Keratinocyte (primary cell): ENCODE data around the gene RNU1-1. TPM values are rescaled to one million over a fixed set of nuclear protein-coding genes. Genes with fewer than 3 reads are reported as not detected.
"Not testable (repeated sequence)": the region's sequence is repeated elsewhere in the genome, so short reads cannot be mapped to it uniquely, and the experiment has no call there.

Experiments
- DNase-seq: peaks from one replicate; pipeline ENCODE4 v3.0.0-alpha.2; 2011; ENCODE audit warnings: low read depth, missing footprints, low spot score
- FAIRE-seq: peaks from 2 replicates; lab custom pipeline; 2011; peaks lifted over from hg19 to GRCh38; lab: Jason Lieb, UNC
- H2AFZ ChIP-seq: 2 replicates; pipeline ENCODE4 v1.6.0; 2012; ENCODE audit warnings: low read length, control low read depth, inconsistent platforms; ENCODE audit not compliant: control insufficient read depth
- H3K27ac ChIP-seq: 2 replicates; pipeline ENCODE4 v1.5.1; 2011; ENCODE audit warnings: low read length; ENCODE audit not compliant: control insufficient read depth, insufficient read depth
- H3K27me3 ChIP-seq: 3 replicates; pipeline ENCODE4 v1.6.0; 2011; ENCODE audit warnings: low read length; ENCODE audit not compliant: control insufficient read depth, insufficient read depth; ENCODE audit errors: extremely low read depth
- H3K36me3 ChIP-seq, 2 experiments: 2 replicates in 1 of 2; 3 replicates in 1 of 2; pipeline ENCODE4 v1.5.1; 2011; ENCODE audit warnings: low read length in 2 of 2, mild to moderate bottlenecking in 1 of 2; ENCODE audit not compliant: control insufficient read depth in 2 of 2, insufficient read depth in 2 of 2; ENCODE audit errors: extremely low read depth in 1 of 2
- H3K4me1 ChIP-seq: 3 replicates; pipeline ENCODE4 v1.5.1; 2011; ENCODE audit warnings: low read length; ENCODE audit not compliant: control insufficient read depth, insufficient read depth; ENCODE audit errors: extremely low read depth
- H3K4me2 ChIP-seq: 3 replicates; pipeline ENCODE4 v1.6.0; 2011; ENCODE audit warnings: low read depth, low read length; ENCODE audit not compliant: control insufficient read depth, insufficient read depth; ENCODE audit errors: extremely low read depth
- H3K4me3 ChIP-seq, 3 experiments: fragments of 200-600 bp in 1 of 3; sonication (generic) in 1 of 3; 2 replicates in 2 of 3; 3 replicates in 1 of 3; pipeline ENCODE4 v1.5.1; 2011 to 2016; ENCODE audit warnings: low read length in 3 of 3, mild to moderate bottlenecking in 3 of 3, control low read depth in 2 of 3, inconsistent platforms in 1 of 3, low read depth in 1 of 3, mixed read lengths in 1 of 3, mixed run types in 1 of 3, moderate library complexity in 1 of 3; ENCODE audit not compliant: control insufficient read depth in 2 of 3, insufficient read depth in 2 of 3; ENCODE audit errors: extremely low read depth in 1 of 3
- H3K79me2 ChIP-seq: 2 replicates; pipeline ENCODE4 v1.6.0; 2012; ENCODE audit warnings: low read length; ENCODE audit not compliant: control insufficient read depth, insufficient read depth
- H3K9ac ChIP-seq: 3 replicates; pipeline ENCODE4 v1.6.0; 2011; ENCODE audit warnings: low read length; ENCODE audit not compliant: control insufficient read depth, insufficient read depth; ENCODE audit errors: extremely low read depth
- H3K9me1 ChIP-seq: 3 replicates; pipeline ENCODE4 v1.6.0; 2011; ENCODE audit warnings: low read length; ENCODE audit not compliant: control insufficient read depth, insufficient read depth; ENCODE audit errors: extremely low read depth
- H3K9me3 ChIP-seq: 2 replicates; pipeline ENCODE4 v1.5.1; 2012; ENCODE audit warnings: low read depth, low read length; ENCODE audit not compliant: control insufficient read depth
- H4K20me1 ChIP-seq: 3 replicates; pipeline ENCODE4 v1.6.0; 2011; ENCODE audit warnings: low read length; ENCODE audit not compliant: control insufficient read depth, insufficient read depth; ENCODE audit errors: extremely low read depth
- EZH2 ChIP-seq: IDR thresholded peaks from one replicate; pipeline ENCODE4 v1.6.1; 2012; ENCODE audit warnings: inconsistent platforms, mild to moderate bottlenecking, low read length, moderate library complexity
- dilution Hi-C: fragments of 300-500 bp; cut with MboI; formaldehyde crosslinking; loops from one replicate; pipeline ENCODE4 v1.7.0; 2020; ENCODE audit warnings: low sequenced_read_pairs; ENCODE audit not compliant: extremely low pct_ligation_motif_present
- polyA plus RNA-seq, 5 experiments: library from polyadenylated mRNA; depleted of rRNA in 3 of 5; stranded (reverse) in 3 of 5; stranded (forward) in 1 of 5; unstranded in 1 of 5; fragments of >200 nt; gene quantifications; 1 replicate in 1 of 5; 2 replicates in 3 of 5; 3 replicates in 1 of 5; pipeline versions ENCODE4 v1.2.1 to v1.2.3, GENCODE V29; 2011 to 2012; ENCODE audit warnings: missing spikeins in 2 of 5, low read depth in 1 of 5, low replicate concordance in 1 of 5
- TF ChIP-seq, protein P1 (sequence below), 3 experiments: IDR thresholded peaks in 1 of 3; conservative IDR thresholded peaks in 1 of 3; optimal IDR thresholded peaks in 1 of 3; 2 replicates in 2 of 3; 3 replicates in 1 of 3; pipeline versions ENCODE3 to v1.5.1; 2011; ENCODE audit warnings: low read length in 3 of 3, mild to moderate bottlenecking in 3 of 3, moderate library complexity in 2 of 3, control low read depth in 1 of 3, inconsistent platforms in 1 of 3; ENCODE audit not compliant: insufficient read depth in 2 of 3; ENCODE audit errors: extremely low read depth in 1 of 3

RNU1-1 gene
- polyA plus RNA-seq, 1 donor (not counting 4 experiments of a cell fraction or from before 2014, with no cell fraction given) = 67.0 TPM

DNA sequence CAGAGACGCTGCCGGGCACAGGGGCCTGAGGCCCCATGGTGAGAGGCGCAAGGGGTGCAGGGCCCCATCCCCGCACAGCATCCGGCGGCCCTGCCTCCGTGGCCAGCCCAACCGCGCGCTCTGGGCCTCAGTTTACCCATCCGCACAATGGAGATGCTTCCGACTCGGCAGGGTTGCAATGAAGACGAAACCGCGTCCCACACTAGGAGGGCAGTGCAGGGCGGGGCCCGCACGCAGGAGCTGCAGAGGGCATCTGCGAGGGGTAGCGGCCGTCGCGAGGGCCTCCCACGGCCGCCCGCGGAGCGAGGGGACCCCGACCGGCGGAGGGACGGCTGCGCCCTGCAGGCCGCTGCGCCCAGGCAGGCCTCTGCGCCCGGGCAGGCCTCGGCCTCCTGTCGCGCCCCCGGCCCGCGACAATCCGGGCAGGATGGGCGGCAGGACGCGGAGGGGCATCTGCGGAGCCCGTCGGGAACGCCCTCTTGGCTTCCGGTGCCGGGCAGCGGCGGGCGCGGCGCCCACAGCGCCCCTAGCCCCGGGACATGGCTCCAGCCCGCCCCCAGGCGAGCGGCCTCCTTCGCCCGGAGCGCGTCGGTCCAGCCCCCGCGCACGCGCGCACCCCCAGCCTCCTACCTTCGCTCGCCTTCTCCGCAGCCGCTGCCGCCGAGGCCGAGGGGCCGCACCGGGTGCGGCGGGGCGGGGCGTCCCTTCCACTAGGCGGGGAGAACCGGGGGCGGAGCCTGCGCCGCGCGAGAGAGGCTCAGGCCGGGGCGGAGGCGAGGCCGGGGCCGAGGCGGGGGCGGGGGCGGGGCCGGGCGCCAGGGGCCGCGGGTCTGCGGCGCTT, 15.3 kb downstream of the RNU1-1 start:
- peak overlapping the region; percentile 69 for H3K4me2 ChIP-seq
- H4K20me1 ChIP-seq = no peaks in the 10 kb centered on the region
- peak overlapping the region; percentile 72 for H3K9ac ChIP-seq
- peak overlapping the region; percentile 51 to 86 (median 81) for H3K4me3 ChIP-seq
- no peaks in the 10 kb centered on the region for H3K27me3 ChIP-seq
- no peaks in the 10 kb centered on the region for H3K4me1 ChIP-seq
- no peak for TF ChIP-seq EZH2
- TF ChIP-seq, protein P1, sequence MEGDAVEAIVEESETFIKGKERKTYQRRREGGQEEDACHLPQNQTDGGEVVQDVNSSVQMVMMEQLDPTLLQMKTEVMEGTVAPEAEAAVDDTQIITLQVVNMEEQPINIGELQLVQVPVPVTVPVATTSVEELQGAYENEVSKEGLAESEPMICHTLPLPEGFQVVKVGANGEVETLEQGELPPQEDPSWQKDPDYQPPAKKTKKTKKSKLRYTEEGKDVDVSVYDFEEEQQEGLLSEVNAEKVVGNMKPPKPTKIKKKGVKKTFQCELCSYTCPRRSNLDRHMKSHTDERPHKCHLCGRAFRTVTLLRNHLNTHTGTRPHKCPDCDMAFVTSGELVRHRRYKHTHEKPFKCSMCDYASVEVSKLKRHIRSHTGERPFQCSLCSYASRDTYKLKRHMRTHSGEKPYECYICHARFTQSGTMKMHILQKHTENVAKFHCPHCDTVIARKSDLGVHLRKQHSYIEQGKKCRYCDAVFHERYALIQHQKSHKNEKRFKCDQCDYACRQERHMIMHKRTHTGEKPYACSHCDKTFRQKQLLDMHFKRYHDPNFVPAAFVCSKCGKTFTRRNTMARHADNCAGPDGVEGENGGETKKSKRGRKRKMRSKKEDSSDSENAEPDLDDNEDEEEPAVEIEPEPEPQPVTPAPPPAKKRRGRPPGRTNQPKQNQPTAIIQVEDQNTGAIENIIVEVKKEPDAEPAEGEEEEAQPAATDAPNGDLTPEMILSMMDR (optimal IDR thresholded peaks at IDR 0.05 in 1 of 3, IDR thresholded peaks at IDR 0.05 in 1 of 3, conservative IDR thresholded peaks at IDR 0.05 in 1 of 3; ENCODE audit: extremely low read depth in 1 of 3, insufficient read depth in 2 of 3, low read length in 3 of 3) = no peak
- no peaks in the 10 kb centered on the region for H3K9me1 ChIP-seq
- H3K27ac ChIP-seq = no peak overlapping the region
- no peak for DNase-seq
- dilution Hi-C loops = no loop called here
- H2AFZ ChIP-seq = peak overlapping the region; percentile 97
- H3K36me3 ChIP-seq = no peaks in the 10 kb centered on the region
- H3K9me3 ChIP-seq = no peaks in the 10 kb centered on the region
- peaks cover 3% of the 10 kb centered on the region for H3K79me2 ChIP-seq
- FAIRE-seq = no peak

GRCh38 chr1:16498047-16498446, 16.0 kb downstream of the RNU1-1 start:
- H2AFZ ChIP-seq, dilution Hi-C loops, H3K27ac ChIP-seq, H4K20me1 ChIP-seq, FAIRE-seq, H3K36me3 ChIP-seq, H3K9me1 ChIP-seq, DNase-seq, H3K79me2 ChIP-seq, H3K27me3 ChIP-seq, H3K9ac ChIP-seq, H3K9me3 ChIP-seq, H3K4me1 ChIP-seq: not testable (repeated sequence)
- Histone ChIP-seq H3K4me3 (peak overlapping the region in 2 of 3 experiments; percentile 51 to 86), H3K4me2 (peak overlapping the region; percentile 69)

DNA sequence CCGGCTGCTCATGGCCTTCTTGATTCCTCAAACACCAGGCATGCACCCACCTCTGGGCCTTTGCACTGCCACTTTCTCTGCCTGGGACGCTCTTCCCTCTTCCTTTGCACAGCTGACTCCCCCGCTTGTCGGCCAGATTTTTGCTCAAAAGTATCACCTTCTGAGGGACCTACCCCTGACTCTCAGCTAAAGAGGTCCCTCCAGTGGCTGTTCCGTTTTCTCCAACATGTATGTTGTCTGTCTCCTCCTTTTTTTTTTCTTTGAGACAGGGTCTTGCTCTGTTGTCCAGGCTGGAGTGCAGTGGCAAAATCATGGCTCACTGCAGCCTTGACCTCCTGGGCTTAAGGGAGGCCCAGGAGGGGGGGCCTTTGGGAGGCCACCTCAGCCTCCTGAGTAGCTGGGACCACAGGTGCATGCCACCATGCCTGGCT, 16.6 kb downstream of the RNU1-1 start:
- not testable (repeated sequence) for H3K4me2 ChIP-seq

DNA sequence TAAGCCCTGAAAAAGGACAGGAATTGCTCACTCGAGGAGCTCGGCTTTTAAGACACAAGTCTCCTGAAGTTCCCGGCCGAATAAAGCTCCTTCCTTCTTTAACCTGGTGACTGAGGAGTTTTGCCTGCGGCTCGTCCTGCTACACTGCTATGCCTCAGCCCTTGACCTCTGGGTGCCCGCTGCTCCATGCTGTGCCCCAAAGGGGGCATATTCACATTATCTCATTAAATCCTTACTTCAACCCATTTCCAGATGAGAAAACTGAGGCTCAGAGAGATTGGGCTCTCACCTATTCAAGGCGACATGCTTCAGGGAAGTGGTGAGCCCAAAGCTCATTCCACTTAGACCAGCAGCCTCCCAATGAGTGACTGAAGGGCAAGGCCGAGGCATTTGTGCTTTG, 20.4 kb downstream of the RNU1-1 start:
- H3K4me2 ChIP-seq, H2AFZ ChIP-seq, H3K9me1 ChIP-seq, H3K27ac ChIP-seq, DNase-seq, H3K27me3 ChIP-seq, H3K4me3 ChIP-seq, H4K20me1 ChIP-seq, H3K79me2 ChIP-seq, H3K36me3 ChIP-seq, H3K4me1 ChIP-seq, H3K9me3 ChIP-seq, H3K9ac ChIP-seq, dilution Hi-C loops: not testable (repeated sequence)
- peak; percentile 20 for FAIRE-seq

More for the DNA sequence above, 16.6 kb downstream of the RNU1-1 start:
- H3K27me3 ChIP-seq, DNase-seq, H3K9me3 ChIP-seq, dilution Hi-C loops, FAIRE-seq, H3K9me1 ChIP-seq, H3K4me3 ChIP-seq, H3K79me2 ChIP-seq, H3K27ac ChIP-seq, H2AFZ ChIP-seq, H3K4me1 ChIP-seq, H3K9ac ChIP-seq, H4K20me1 ChIP-seq, H3K36me3 ChIP-seq: not testable (repeated sequence)
